Measurements from ENCODE around the gene ZNF385D.

ZNF385D gene

DNA sequence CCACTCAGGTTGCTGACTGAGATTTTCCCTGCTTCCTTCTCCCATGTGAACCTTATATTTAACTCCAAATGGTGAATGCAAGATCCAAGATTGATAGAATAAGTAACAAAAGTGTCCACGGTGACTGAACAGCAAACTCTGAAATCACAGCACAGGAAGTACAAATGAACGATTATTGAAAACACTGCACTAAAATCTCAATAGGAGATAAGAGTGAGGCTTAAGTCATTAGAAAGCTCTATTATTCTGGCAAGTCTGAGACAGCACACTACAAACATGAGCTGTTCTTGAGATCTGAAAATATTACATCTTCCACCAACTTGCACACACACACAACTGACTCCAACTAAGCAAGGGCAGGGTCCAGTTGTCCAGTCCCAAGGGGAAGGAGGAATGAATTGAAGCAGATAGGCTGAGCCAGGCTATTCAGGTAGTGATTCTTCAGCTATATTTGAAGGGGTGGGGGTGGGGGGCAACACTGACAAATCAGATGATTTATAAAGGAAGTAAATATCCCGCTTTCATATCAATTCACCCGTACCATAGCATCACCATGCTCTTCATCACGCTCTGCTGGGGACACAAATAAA is 2.9 kb downstream of the ZNF385D start:
- DNase-seq = no peak

DNA sequence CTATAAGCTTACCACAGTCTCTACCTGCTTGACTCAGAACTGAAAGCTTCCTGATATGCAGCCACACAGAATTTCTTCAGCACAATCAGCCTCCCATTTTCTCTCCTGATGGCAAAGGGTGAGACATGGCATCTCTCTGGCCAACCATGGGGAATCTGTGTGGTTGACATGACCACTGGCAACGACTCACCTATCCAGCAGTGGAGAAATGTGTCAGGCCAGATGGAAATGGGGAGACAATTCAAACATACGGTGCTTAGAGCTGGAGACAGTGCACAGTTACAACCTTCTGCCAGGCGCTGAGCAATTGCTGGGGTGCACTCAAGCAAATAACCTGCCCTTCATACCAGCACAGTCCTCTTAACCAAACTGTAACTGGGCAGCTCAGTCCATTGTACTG is 3.6 kb downstream of the ZNF385D start:
- DNase-seq = no peak

GRCh38 chr3:21745966-21746365 is 5.0 kb downstream of the ZNF385D start:
- no peak for DNase-seq

GRCh38 chr3:21744793-21745192 is 6.2 kb downstream of the ZNF385D start:
- DNase-seq = no peak

- no peak for DNase-seq
Measured at GRCh38 chr3:21738935-21739702, 11.9 kb downstream of the ZNF385D start.

GRCh38 chr3:21738283-21738682 is 12.7 kb downstream of the ZNF385D start:
- DNase-seq = no peak

- no peak for DNase-seq
Measured at GRCh38 chr3:21734746-21735145, 16.3 kb downstream of the ZNF385D start.

DNA sequence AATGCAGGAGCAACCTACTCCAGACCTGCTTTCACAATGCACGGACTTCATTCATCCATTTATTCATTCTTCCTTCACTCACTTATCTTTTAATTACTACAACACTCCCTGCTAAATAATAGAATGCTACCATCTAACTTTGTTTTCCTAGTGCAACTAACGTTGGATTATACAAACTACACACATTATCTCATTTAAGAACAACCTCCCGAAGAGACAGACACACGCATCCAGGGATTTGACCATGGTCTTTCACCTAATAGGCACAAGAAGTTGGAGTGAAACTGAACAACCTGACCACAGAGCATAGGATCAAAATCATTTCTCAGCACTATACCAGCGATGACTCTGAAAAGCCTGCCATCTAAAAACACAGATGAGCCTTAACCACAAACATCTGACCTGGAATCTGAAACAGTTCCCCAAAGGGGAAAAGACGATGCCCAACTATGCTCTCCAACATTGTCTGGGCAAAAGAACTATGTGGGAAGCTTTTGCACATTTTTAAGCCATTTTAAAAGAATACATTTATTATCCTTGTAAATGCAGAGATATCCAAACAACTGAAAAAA is 21.0 kb downstream of the ZNF385D start:
- no peak for DNase-seq

GRCh38 chr3:21729331-21729730 is 21.7 kb downstream of the ZNF385D start:
- DNase-seq = no peak

GRCh38 chr3:21722768-21723167 is 28.2 kb downstream of the ZNF385D start:
- DNase-seq = no peak

DNA sequence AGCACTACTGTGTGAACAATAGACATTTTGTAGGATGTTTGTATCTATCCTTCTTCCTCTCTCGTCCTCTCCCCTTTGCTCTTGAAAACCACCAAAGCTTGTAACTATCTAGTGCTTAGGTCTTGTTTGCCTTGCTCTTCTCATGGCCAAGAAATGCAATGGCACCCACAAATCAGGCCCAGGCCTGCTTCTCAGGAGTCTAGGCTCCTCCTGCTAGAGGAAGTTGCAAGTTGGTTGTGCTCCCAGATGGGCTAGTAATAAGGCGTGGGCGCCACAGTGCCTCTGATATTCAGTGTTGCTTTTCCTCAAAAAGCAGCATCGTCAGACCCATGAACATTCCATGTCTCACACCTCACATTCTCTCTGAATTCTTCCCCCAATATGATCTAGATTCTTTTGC is 28.7 kb downstream of the ZNF385D start:
- DNase-seq = no peak

DNA sequence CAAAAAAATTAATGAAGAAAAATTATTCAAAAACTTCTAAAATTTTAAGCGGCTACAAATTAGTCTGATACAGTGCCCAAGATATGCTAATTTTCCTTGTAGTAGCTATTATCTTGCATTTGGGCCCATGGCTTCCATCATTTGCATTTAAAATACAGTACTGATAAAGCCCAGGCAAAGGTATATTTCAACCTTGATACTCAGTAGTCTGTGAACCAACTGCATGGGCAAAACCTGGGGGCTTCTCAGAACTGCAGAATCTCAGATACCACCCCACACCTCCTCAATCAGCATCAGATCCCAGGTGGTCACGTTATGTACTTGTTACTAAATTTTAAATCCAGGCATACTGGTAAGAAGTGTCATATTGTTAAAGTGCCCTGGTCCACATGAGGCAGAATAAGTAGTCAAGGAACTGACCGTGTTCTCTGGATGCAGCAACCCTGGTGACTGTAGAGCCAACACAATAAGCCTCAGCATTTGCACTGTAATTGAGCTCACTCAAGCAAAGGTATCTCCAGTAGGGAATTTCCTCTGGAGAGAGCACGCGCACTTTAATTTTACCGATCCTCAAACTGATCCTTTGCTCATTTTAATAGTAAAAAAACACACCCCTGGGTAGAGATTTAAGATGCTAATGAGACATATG is 31.9 kb downstream of the ZNF385D start:
- DNase-seq = no peak

DNA sequence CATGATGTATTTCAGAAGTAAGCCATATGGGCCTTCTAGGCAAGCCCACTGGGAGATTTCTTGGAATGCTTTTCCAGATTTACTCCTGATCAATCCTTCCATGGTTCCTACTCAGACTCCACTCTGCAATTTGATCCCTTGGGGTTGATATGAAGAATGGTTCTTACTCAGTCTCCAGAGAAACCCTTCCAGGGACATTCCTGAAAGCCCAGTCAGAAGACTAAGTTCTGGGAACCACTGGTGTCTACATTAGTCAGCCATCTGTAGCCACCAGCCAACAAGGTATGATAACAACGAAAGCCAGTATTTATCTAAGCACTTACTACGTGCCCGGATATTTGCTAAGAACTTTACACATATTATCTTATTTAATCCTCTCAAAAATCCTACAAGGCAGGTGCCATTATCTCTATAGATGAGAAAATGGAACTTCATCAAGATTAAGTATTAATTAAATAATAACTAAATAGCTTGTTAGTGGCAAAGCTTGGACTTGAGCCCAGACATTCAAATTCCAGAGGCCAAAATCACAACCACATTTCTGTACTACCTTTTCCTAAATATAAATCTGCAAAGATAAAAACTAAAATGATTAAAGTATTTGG is 32.7 kb downstream of the ZNF385D start:
- no peak for DNase-seq

DNA sequence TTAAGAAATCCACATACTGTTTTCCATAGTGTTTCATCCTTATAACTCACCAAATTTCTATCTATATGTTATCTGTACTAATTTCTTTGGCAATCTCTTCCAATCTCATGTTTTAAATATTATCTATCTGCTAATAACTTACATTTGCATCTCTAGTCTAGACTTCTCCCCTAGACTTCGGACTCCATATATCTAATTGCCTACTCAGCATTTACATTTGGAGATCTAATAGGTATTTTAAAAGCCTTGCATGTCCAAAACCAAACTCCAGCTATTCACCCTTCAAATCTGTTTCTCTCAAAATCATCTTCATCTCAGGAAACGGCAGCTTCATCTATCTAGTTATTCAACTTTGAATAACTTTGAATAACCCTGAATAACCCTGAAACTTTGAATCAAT is 35.3 kb downstream of the ZNF385D start:
- no peak for DNase-seq

DNA sequence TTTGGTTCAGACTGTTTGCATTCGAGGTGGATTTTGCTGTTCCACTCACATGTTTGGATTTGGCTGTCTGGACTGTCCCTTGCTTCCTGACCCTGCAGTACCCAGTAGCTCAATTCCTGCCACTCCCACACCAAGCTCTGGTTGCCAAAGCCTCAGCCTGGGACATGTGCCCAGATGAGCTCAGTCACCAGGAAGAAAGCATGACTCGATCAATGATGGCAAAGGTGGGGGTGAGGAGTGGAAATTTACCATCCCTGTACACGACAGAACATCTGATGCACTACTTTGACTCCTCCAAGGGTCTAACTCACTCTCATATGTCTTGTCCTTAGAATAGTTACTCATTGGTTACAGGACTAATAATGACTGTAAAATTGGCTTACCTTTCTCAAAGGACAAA is 45.2 kb downstream of the ZNF385D start:
- DNase-seq = no peak

GRCh38 chr3:21704796-21705195 is 46.2 kb downstream of the ZNF385D start:
- DNase-seq = no peak

DNA sequence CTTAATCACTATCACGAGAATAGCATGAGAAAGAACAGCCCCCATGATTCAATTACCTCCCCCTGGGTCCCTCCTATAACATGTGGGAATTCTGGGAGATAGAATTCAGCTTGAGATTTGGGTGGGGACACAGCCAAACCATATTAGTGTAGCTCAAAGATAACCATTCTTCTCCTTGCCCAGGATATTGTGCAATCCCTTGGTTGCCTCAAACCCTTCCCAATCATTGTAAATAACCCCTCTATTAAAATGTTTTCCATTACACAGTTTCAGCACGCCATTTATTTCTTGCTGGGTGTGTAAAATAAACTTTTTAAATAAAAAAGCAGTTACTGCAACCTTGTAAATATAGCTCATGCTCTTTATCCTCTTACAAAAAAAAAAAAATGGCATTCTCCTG is 47.7 kb downstream of the ZNF385D start:
- DNase-seq = no peak

DNA sequence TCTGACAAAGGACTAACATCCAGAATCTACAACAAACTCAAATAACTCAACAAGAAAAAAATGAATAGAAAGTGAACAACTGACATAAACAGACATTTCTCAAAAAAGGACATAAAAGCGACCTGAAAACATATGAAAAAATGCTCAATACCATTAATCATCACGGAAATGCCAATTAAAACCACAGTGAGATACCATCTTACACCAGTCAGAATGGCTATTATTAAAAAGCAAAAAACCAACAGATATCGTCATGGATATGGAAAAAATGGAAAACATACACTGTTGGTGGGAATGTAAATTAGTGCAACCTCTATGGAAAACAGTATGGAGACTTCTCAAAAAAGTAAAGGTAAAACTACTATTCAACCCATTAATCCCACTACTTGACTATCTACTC is 53.3 kb downstream of the ZNF385D start:
- no peak for DNase-seq

DNA sequence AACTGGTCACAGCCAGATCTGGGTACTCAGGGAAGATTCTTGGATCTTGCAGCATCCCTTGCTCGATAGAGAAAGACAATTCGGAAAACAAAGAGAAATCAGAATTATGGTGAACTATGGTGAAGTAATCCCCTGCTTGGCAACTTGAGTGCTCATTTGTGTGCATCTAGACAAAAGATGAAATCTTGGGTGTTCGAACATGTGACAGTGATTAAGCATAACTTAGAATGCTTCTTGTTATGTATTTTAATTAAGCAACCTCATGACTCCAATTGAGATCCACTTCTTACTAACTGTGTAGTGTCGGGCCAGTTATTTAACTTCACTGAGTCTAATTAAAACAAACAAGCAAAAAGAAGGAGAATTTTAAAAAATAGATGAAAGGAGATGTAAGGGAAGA is 56.5 kb downstream of the ZNF385D start:
- no peak for DNase-seq

GRCh38 chr3:21691036-21691435 is 60.0 kb downstream of the ZNF385D start:
- DNase-seq = no peak

DNA sequence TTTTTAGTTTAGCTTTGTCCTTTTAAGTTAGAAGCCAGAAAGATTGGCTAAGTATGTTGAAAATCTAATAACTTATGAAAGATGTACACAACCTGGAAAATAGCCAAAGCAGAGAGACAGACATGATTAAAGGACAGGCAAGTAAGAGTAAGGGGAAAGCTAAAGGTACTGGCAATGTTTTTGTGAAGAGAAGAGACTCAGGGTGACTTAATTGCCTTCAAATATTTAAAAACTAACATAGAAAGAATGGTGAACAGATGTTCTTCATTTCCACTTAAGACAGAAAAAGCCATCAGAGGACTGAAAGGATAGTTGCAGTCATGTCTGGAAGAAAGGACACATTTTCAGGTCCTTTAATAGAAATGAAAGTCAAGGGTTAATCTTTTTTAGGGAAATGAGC is 68.8 kb downstream of the ZNF385D start:
- no peak for DNase-seq

DNA sequence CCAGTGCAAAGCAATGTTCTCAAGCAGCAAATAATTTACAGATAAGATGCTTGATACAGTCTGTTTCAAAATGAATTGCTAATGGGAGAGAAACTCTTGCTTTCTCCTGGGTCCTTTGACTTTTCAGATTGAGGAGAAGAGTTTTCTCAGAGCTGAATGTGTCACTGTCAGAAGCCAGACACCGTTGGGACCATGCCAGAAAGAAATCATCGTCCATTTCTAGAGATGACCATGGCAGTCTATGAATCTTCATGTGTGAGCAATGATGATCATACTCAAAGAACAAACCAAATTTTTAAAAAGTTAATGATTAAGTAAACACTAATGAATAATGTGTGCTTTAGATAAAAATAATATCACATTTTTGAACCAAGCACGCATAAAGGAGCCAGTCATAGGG is 77.6 kb downstream of the ZNF385D start:
- no peak for DNase-seq

DNA sequence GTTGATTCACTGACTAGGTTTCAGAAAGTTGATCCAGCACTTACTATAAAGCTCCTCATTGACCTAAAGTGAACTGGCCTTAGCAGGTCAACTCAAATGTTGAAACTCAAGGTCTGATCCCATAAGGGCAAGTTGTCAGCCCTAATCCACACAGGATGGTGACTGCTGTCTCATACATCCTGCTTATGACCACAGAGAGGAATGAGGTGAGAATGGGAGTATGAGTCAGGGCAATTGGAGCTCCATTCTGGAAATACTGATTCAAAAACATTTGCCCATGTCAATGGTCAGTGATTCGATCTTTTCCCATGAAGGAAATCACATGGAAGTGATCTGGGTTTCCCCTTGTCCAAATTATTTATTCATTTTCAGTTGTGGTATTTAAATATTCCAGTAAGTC is 78.7 kb downstream of the ZNF385D start:
- DNase-seq = no peak

GRCh38 chr3:21670386-21670785 is 80.6 kb downstream of the ZNF385D start:
- no peak for DNase-seq
